Measurements from ENCODE around the gene NKX1-1. TPM values are rescaled to one million over a fixed set of nuclear protein-coding genes. Genes with fewer than 3 reads are reported as not detected.

NKX1-1 gene
- total and polyA plus RNA-seq, 2 experiments from 2014 or later = not detected

- no peak for TF ChIP-seq EZH2phosphoT487 (IDR thresholded peaks at IDR 0.05; ENCODE audit: unreplicated experiment)
- no peak for TF ChIP-seq POLR2AphosphoS5 (IDR thresholded peaks at IDR 0.05; ENCODE audit: low read depth)
- TF ChIP-seq ZNF331 (CRISPR knock-in tag; IDR thresholded peaks at IDR 0.05; ENCODE audit: low read depth) = no peak
- no peak for TF ChIP-seq ZNF114 (CRISPR knock-in tag; IDR thresholded peaks at IDR 0.05)
Measured at GRCh38 chr4:1353186-1354055, 52.8 kb downstream of the NKX1-1 start (continued).

Other genes starting within 250 kb of the NKX1-1 start
- 2.1 and 2.2 TPM in 2 replicates for gene SPON2, start 233.9 kb downstream of the NKX1-1 start, total RNA-seq (2014; rRNA removed; shearing (Covaris generic))
- gene SPON2, start 233.9 kb downstream of the NKX1-1 start, polyA plus RNA-seq (2016; fragmentation: Nextera tagmentation; extraction: Ambion mirVana) = 1.2 and 2.4 TPM in 2 replicates
- gene CTBP1, start 157.3 kb downstream of the NKX1-1 start, total RNA-seq (2014; rRNA removed; shearing (Covaris generic)) = 125 and 192 TPM in 2 replicates
- 74.0 and 89.2 TPM in 2 replicates for gene CTBP1, start 157.3 kb downstream of the NKX1-1 start, polyA plus RNA-seq (2016; fragmentation: Nextera tagmentation; extraction: Ambion mirVana)
- 99.0 and 120 TPM in 2 replicates for gene MAEA, start 116.6 kb downstream of the NKX1-1 start, total RNA-seq (2014; rRNA removed; shearing (Covaris generic))
- 48.3 and 49.8 TPM in 2 replicates for gene MAEA, start 116.6 kb downstream of the NKX1-1 start, polyA plus RNA-seq (2016; fragmentation: Nextera tagmentation; extraction: Ambion mirVana)
- gene UVSSA, start 59.2 kb downstream of the NKX1-1 start, total RNA-seq (2014; rRNA removed; shearing (Covaris generic)) = 11.8 and 27.7 TPM in 2 replicates
- gene UVSSA, start 59.2 kb downstream of the NKX1-1 start, polyA plus RNA-seq (2016; fragmentation: Nextera tagmentation; extraction: Ambion mirVana) = 5.9 and 6.5 TPM in 2 replicates